NCI-H2196 treated with DMSO at 0.1 percent for 48 hours (cell line): ENCODE measurements around the gene HOXC5.

Experiments
- DNase-seq: peaks from one replicate; lab custom pipeline; 2025; ENCODE audit not compliant: unreplicated experiment; lab: John Stamatoyannopoulos, UW

The HOXC5 gene

GRCh38 chr12:54019091-54019811 is 13.6 kb upstream of the HOXC5 start:
- DNase-seq: no peak

DNA sequence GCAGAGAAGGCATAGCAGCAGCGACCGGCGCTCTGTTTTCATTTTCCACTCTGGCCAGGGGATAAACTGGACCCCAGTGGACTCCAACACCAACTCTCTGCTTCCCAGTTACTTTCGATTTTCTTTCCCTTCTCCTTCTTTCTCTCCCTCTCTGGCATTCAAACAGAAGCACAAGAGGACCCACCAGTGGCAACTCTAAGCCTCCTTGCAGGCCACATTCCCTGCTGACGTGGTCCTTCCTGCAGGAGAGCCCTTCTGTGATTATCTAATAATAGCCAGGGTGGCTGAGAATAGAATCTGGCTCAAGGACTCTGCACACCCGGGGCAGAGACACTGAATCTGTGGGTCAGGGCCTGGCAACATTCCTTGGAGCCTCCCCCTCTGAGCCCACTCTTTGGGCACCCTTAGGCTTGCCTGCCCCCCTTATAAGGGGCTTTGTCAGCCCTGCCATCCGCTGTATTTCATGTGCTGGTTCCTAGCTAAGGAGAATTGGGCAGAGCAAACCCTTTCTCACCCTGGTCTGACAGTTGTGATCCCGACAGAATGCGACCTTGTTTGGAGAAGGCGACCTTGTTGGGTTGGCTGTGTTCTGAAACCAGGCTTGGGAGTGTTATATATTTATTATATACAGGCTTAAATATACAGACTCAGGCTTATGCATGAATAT is 12.8 kb upstream of the HOXC5 start:
- no peak for DNase-seq

DNA sequence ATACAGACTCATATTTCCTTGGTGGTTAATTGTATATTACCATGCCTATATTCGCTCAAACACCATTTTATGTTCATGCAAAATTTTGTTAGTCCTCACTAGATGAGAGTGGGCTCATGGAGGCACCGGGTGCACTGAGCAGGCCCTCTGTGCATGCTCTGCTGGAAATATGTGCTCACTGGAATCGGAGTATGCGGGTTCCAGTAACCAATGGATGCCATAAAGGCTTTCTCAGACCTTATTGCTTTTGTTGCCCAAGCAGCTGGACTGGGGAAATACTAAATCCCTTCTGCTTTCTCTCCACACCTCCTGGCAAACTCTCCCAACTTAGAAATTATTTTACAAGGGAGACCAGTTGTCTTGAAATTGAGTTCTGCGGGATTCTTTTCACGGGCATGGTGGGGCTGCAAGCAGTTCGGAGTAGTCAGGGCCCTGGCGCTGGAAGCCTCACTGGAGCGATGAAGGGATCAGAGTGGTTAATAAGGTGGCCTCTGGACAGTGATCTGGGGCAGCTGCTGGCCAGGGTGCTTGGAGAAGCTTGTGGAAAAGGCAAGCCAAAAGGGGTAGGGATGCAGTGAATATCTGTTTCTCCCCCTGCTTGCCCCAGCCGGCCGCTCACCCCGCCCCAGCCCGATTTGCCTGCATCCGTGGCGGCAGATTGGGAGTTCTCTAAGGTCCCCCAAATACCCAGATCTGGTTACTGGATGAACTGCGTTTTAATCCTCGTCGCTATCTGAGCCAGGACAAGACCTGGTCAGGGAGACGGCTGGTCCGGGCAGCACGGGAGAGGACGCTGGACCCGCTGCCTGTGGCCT is 12.1 kb upstream of the HOXC5 start:
- no peak for DNase-seq

- no peak for DNase-seq
Observed at GRCh38 chr12:54021432-54022013, 11.3 kb upstream of the HOXC5 start.

DNA sequence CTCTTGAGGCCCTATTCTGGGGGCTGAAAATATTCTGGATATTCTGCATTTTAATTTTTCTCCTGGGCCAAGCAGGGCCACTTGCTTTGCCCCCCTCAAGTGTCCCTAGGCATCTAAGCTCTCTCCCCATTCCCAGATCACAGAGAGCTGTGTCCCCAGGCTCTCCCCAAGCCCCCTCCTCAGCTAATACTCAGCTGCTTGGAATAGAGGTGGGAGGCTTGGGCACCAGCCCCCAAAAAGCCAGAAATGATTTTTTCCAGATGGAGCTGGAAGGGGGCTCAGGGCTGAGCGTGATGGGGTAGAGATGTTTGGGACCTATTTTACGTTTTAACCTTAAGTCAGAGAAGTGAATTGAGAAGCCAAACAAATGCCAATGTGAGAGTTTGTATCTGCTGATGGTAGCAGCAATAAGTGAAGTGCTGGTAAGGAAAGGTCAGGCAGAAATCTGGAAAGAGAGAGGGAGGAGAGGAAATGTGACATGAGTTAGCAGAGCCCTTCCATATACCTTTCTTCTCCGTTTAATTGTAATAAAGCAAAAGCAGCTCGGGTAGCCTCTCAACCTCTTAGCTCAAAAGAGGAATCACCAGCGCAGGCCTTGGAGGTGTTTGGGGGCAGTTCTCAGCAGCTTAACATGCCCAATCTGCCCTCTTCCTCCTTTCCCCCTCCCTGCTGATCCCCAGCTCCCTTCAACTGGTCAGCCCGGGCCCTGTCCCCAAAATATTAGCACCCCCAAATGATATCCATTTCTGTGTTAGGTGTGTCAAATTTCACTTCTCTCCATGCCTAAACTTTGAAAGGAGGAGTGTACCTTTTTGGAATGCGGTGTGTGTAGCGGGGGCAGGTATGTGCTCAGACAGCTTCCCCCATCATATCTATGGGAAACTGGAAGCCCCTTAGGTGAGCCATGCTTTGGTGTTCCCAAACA is 9.6 kb upstream of the HOXC5 start:
- no peak for DNase-seq

DNA sequence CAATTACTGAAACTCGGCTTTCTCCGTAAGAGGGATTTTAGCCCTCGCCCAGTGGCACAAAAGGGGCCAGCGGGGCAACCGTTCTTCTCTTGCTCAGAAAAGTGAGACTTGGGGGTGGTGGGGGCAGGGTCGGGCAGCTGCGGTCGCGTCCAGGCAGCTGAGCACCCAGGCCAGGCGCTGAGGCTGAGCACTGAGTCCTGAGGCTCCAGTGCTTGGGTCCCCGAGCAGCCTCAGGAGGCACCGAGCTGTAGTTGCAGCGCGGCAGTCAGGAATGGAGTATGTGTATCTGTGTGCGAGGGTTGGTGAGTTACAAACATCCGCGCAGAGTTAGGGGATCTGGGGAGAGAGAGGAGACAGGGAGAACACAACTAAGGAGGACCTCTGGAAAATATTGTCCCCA is 8.7 kb upstream of the HOXC5 start:
- DNase-seq: no peak

- DNase-seq: no peak
Observed at GRCh38 chr12:54024581-54025305, 8.1 kb upstream of the HOXC5 start.

DNA sequence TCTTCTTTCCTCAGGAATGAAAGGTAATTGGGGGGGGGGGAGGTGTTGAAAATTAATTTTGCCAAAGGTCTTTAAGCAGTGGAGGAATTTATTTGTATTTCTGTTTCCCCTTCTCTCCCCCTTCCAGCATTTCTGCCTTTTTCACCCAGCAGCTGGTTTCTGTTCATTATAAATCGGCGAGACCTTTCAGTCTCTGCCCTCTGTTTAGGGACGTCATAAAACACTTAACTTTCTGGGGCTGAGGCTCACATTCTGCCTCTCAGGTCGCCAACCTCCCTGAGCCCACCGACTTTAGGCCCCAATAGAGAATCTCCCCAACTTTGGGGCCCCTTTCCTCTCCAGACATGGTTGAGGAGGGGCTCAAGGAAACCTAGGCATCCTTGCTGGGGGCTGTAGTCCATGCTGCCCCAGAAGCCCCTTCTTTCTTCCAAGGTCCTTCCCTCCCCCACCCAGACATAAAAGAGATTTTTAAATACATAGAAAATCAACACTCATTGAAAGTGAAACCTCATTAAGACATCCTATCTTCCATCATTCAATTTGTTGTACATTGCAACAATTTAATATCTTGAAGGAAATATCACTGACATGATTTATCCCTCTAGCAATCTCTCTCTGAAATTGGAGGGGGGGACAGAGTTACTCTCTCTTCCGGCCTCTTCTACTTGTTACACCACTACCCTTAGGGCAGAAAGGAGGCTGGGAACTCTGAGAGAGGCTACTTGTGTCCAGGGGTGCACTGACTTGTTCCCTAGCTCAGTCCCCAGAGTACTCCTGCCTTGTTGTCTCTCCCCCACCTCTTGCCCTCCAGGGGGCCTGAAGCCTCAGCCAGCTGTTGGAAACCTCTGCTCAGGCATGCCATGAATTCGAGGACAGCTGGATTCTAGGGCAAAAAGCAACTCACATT is 7.1 kb upstream of the HOXC5 start:
- no peak for DNase-seq

GRCh38 chr12:54026640-54027441 is 6.0 kb upstream of the HOXC5 start:
- no peak for DNase-seq

- no peak for DNase-seq
Observed at GRCh38 chr12:54027442-54027786, 5.4 kb upstream of the HOXC5 start.

- no peak for DNase-seq
Observed at GRCh38 chr12:54028314-54029201, 4.3 kb upstream of the HOXC5 start, which contains the start of gene HOXC6. HOXC6 (plus strand) TSS chr12:54028440; CDS start chr12:54028522, 82 bp downstream.

- DNase-seq: no peak
Observed at GRCh38 chr12:54029529-54030441, 3.1 kb upstream of the HOXC5 start.

DNA sequence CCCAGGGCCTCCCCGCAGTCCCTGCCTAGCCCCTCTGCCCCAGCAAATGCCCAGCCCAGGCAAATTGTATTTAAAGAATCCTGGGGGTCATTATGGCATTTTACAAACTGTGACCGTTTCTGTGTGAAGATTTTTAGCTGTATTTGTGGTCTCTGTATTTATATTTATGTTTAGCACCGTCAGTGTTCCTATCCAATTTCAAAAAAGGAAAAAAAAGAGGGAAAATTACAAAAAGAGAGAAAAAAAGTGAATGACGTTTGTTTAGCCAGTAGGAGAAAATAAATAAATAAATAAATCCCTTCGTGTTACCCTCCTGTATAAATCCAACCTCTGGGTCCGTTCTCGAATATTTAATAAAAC is 2.4 kb upstream of the HOXC5 start:
- no peak for DNase-seq

DNA sequence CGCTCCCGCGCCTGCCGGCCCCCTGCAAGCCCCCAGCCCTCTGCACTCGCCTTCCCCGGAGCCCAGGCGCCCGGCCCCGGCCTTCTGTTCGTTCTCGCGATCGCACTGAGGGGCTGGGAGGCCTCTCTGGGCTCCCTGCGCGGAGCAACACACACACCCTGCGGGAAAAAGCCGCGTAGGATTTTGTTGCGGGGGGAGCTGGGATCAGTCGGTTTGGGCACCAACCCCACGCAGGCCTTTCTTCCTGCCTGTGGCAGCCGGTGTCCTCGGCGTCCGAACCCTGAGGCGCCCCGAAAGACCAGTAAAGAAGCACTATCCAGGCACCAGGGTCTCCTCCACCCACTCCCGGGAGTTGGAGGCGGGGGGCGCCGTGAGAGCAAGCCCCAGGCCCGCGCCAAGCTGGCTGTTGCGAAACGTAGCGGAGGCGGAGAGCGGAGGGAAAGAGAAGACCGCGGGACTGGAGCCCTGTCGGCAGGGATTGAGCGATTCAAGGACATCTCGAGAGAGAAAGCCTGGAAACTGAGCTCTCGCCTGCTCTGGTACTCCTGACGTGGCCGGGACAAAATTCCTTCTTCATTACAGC is 1.9 kb upstream of the HOXC5 start:
- no peak for DNase-seq

DNA sequence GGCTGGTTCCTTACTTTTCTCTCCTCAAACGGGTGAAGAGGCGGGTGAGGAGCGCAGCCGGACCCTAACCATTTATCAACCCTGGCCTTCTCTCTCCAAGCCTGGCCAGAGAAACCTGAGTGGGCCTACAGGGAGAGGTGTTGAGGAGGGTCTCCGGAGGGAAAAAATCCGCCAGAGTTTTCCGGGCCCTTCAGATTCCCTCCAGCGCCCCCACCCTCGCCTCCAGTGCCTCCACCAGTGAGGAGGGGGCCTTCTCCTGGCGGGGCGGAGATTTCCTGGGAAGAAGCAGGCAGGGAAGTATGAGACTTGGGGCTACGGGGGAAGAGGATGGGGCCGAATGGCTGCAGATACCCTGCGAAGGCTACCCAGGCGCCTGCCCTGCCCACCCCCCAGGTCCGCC is 1.4 kb upstream of the HOXC5 start:
- DNase-seq: no peak
